ENCODE measurements around the gene CHPF.
A peak's percentile ranks its signal among the peaks of the same experiment; 100 is the strongest.

The CHPF gene

GRCh38 chr2:219543596-219544358, at the start of gene CHPF, which contains the start of gene TMEM198:
TSS of gene CHPF (minus strand) at chr2:219543809. CDS start at chr2:219543538, 271 bp downstream.
TSS of gene TMEM198 (plus strand) at chr2:219544028. CDS start at chr2:219544728, 700 bp downstream.
- DNase-seq (ENCODE audit: low spot score): peak; percentile 96

- no peak for DNase-seq (ENCODE audit: low spot score)
Measured at GRCh38 chr2:219593154-219593553, 49.5 kb upstream of the CHPF start.

- no peak for DNase-seq (ENCODE audit: low spot score)
Measured at GRCh38 chr2:219592736-219593135, 49.1 kb upstream of the CHPF start.

GRCh38 chr2:219591091-219591490, 47.5 kb upstream of the CHPF start:
- no peak for DNase-seq (ENCODE audit: low spot score)

- no peak for DNase-seq (ENCODE audit: low spot score)
Measured at GRCh38 chr2:219581346-219581745, 37.7 kb upstream of the CHPF start.

GRCh38 chr2:219578811-219579613, 35.4 kb upstream of the CHPF start:
- no peak for DNase-seq (ENCODE audit: low spot score)

- no peak for DNase-seq (ENCODE audit: low spot score)
Measured at GRCh38 chr2:219576505-219577388, 33.1 kb upstream of the CHPF start.

GRCh38 chr2:219575566-219576504, 32.2 kb upstream of the CHPF start:
- no peak for DNase-seq (ENCODE audit: low spot score)

- no peak for DNase-seq (ENCODE audit: low spot score)
Measured at GRCh38 chr2:219574484-219575311, 31.1 kb upstream of the CHPF start.

GRCh38 chr2:219573166-219573565, 29.6 kb upstream of the CHPF start:
- DNase-seq (ENCODE audit: low spot score): no peak

GRCh38 chr2:219572237-219573001, 28.8 kb upstream of the CHPF start, which contains the start of gene INHA:
TSS of gene INHA (plus strand) at chr2:219572310. CDS start at chr2:219572375, 65 bp downstream.
- no peak for DNase-seq (ENCODE audit: low spot score)

GRCh38 chr2:219571311-219572236, 28.0 kb upstream of the CHPF start, which contains the start of gene OBSL1:
TSS of gene OBSL1 (minus strand) at chr2:219571539. CDS start at chr2:219571232, 307 bp downstream.
- DNase-seq (ENCODE audit: low spot score): peak; percentile 74

- peak; percentile 52 for DNase-seq (ENCODE audit: low spot score)
Measured at GRCh38 chr2:219570924-219571310, 27.3 kb upstream of the CHPF start.

GRCh38 chr2:219570194-219570923, 26.8 kb upstream of the CHPF start:
- peak; percentile 71 for DNase-seq (ENCODE audit: low spot score)

GRCh38 chr2:219569635-219570034, 26.0 kb upstream of the CHPF start:
- no peak for DNase-seq (ENCODE audit: low spot score)

GRCh38 chr2:219569041-219569440, 25.4 kb upstream of the CHPF start:
- no peak for DNase-seq (ENCODE audit: low spot score)

- no peak for DNase-seq (ENCODE audit: low spot score)
Measured at GRCh38 chr2:219567791-219568361, 24.3 kb upstream of the CHPF start.

Measured in D341Med (cell line).